ENCODE measurements around the gene ZC3H10. TPM values are rescaled to one million over a fixed set of nuclear protein-coding genes. Genes with fewer than 3 reads are reported as not detected.
"Not testable (repeated sequence)": the region's sequence is repeated elsewhere in the genome, so short reads cannot be mapped to it uniquely, and the experiment has no call there.

The ZC3H10 gene
- total RNA-seq, 1 donor, result 7.3 TPM

DNA sequence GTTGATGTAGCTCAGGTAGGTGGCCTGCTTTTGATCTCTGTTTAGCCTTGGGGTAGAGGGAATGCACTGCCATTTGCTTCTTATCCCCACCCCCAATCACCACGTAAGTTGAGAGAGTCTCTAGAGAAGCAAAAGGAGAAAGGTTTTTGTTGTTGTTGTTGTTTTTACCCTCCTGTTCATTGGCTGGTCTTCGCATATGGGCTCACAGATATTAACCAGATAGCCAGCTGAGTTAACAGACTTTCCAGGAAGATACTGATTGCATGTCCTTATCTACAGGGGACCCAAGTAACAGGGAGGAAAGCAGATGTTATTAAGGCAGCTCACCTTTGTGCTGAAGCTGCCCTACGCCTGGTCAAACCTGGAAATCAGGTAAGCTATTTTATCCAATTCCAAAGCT is 10.8 kb upstream of the ZC3H10 start:
- TF ChIP-seq, protein P1, sequence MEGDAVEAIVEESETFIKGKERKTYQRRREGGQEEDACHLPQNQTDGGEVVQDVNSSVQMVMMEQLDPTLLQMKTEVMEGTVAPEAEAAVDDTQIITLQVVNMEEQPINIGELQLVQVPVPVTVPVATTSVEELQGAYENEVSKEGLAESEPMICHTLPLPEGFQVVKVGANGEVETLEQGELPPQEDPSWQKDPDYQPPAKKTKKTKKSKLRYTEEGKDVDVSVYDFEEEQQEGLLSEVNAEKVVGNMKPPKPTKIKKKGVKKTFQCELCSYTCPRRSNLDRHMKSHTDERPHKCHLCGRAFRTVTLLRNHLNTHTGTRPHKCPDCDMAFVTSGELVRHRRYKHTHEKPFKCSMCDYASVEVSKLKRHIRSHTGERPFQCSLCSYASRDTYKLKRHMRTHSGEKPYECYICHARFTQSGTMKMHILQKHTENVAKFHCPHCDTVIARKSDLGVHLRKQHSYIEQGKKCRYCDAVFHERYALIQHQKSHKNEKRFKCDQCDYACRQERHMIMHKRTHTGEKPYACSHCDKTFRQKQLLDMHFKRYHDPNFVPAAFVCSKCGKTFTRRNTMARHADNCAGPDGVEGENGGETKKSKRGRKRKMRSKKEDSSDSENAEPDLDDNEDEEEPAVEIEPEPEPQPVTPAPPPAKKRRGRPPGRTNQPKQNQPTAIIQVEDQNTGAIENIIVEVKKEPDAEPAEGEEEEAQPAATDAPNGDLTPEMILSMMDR (IDR thresholded peaks at IDR 0.05; ENCODE audit: insufficient read depth, low read length), result no peak

DNA sequence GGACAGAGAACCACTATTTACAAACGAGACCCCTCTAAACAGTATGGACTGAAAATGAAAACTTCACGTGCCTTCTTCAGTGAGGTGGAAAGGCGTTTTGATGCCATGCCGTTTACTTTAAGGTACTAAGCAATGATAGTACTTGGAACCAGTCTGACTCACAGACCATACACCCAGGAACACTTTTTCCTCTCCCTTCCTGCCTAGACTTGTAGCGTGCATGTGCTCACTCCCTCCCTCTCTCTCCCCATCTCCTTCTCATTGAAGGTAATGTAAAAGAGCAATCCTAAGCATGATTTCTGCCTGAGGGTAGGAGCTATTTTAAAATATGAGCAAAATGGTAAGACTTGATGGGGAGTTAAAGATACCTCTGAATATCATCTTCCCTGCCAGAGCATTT is 7.5 kb upstream of the ZC3H10 start:
- H3K4me3 ChIP-seq (ENCODE audit: low read depth, low read length), result no peak overlapping the region
- no peak for DNase-seq (ENCODE audit: low read depth)
- TF ChIP-seq, protein P1 (IDR thresholded peaks at IDR 0.05; ENCODE audit: insufficient read depth, low read length), result no peak

More for the DNA sequence above, 10.8 kb upstream of the ZC3H10 start:
- no peak for DNase-seq (ENCODE audit: low read depth)
- no peak overlapping the region for H3K4me3 ChIP-seq (ENCODE audit: low read depth, low read length)

DNA sequence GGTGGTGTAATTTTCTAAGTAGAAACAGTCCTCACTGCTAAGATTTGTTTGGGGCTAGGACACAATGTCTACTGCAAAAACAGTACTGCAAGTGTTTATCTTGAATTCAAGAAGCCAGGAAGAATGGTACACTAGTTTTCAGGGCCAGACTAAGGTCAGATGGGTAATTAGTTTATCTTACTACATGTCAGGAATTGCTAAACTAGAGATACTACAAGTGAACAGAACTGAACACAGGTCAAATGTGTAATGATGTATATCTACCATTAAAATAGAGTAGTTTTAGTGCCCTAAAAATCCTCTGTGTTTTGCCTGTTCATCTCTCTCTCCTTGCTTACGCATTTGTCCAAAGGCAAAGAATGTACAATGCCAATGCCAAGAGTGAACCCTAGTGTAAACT is 4.0 kb upstream of the ZC3H10 start:
- no peak for DNase-seq (ENCODE audit: low read depth)
- H3K4me3 ChIP-seq (ENCODE audit: low read depth, low read length), result no peak overlapping the region
- TF ChIP-seq, protein P1 (IDR thresholded peaks at IDR 0.05; ENCODE audit: insufficient read depth, low read length), result no peak

DNA sequence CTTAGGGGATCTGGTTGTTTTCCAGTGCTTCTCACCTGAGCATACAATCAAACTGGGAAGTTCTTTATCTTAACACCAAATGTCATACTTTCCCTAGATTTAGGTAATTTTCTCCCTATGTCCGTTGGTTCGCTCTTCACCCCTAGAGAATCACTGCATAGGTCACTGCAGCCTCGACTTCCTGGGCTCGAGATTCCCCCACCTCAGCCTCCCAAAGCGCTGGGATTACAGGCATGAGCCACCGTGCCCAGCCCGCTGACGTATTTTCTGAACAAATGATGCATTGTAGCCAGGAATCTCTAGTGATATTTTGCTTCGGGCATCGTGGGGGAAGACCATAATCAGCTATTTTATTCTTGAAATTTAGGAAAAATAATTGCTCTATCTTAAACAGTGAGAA is 2.7 kb upstream of the ZC3H10 start:
- H3K4me3 ChIP-seq (ENCODE audit: low read depth, low read length), result peak overlapping the region; percentile 79
- DNase-seq (ENCODE audit: low read depth), result peak; percentile 51
- TF ChIP-seq, protein P1 (IDR thresholded peaks at IDR 0.05; ENCODE audit: insufficient read depth, low read length), result no peak

DNA sequence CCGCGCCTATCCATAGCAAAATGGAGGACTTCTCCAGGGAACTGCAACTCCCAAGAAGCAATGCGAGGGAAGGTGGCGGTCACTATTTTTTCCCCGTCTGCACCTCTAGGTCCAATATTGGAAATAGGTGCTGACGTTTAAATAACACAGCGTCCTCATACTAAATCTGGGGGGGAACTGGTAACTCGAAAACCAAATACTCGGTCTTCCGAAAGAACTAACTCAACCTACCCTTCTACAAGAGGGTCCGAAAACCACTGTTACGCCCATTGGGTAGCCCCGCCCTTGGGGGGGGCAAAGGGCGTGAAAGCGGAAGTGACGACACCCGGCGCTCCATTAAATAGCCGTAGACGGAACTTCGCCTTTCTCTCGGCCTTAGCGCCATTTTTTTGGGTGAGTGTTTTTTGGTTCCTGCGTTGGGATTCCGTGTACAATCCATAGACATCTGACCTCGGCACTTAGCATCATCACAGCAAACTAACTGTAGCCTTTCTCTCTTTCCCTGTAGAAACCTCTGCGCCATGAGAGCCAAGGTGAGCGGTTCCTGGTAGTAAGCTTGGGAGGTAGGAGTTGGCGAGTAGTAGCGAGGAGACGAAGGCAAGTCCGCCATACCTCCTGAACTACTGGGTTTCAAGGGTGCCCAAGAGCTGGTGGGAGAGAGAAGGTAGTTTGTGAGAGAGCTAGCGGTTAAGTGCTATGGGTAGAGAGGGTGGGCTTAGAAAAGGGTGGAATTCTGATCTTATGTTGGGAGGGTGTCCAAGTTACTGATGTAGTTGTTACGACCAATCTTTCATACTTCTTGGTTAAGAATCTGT is 1.6 kb upstream of the ZC3H10 start, which contains the start of gene RPL41:
TSS of gene RPL41 (plus strand) at position 367 of the 815 bp plus-strand sequence.
- peak; percentile 96 for DNase-seq (ENCODE audit: low read depth)
- TF ChIP-seq, protein P1 (IDR thresholded peaks at IDR 0.05; ENCODE audit: insufficient read depth, low read length), result no peak
- H3K4me3 ChIP-seq (ENCODE audit: low read depth, low read length), result peak within 1 kb of the TSS; percentile 79

DNA sequence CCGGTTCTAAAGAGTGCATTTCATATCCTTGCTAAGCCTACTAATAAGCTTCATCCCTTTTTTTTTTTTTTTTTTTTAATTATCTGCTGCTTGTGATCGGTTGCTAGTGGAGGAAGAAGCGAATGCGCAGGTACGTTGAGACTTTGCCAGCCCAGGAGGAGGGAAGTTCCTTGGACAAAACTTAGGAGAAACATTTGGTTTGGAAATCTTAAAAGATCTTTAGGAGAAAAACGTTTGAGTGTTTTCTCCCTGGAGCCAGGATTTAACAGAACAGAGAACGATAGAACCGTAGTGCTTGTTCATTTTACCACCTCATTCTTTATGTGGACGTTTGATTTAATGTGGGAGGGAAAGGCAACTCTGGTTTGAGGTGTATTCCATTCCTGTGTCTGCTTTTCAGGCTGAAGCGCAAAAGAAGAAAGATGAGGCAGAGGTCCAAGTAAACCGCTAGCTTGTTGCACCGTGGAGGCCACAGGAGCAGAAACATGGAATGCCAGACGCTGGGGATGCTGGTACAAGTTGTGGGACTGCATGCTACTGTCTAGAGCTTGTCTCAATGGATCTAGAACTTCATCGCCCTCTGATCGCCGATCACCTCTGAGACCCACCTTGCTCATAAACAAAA is 872 bp upstream of the ZC3H10 start:
- H3K4me3 ChIP-seq (ENCODE audit: low read depth, low read length), result peak overlapping the region; percentile 79
- DNase-seq (ENCODE audit: low read depth), result not testable (repeated sequence)

DNA sequence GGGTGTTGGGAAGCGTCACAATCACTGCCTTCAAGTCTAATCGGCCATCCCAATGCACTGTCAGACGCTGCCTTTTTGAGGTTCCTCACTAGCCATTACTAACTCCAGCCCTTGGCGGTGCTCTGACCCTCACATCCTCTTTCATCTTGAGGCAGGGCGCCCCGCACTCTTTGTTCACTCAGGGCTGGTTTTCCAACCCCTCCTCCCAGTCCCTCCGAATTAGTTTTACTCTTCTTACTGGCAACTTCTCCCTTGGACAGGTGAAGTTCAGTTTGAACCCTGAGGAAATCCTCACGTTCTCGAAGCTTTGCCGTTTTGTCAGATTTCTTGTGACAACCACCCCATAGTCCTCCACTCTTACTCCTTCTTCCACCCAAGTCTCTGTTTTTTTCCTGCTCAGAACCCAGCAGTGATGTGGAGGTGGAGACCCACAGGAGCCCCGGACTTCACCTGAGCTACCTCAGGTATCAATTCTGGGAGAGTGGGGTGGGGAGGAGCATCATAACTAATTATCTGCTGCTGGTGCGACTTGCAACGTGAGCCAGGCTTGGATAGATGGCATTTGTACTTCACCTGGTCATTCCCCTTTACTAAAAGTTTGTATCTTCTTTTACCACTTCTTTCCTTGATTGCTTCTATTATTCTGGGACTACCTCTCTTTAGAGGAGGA is 757 bp downstream of the ZC3H10 start:
- DNase-seq (ENCODE audit: low read depth), result no peak
- TF ChIP-seq, protein P1 (IDR thresholded peaks at IDR 0.05; ENCODE audit: insufficient read depth, low read length), result no peak
- H3K4me3 ChIP-seq (ENCODE audit: low read depth, low read length), result peak overlapping the region; percentile 90

Measured in fibroblast of the aortic adventitia (primary cell).